Hepatocyte (in vitro differentiated cells): ENCODE data around the gene HRH3.

Experiments
- CTCF ChIP-seq: fragments of 200-600 bp; sonication (generic); IDR thresholded peaks from 2 replicates; pipeline ENCODE4 v1.5.1; 2016; ENCODE audit warnings: antibody characterized with exemption, mild to moderate bottlenecking; ENCODE audit not compliant: poor library complexity
- EZH2 ChIP-seq: fragments of 200-600 bp; sonication (generic); IDR thresholded peaks from 2 replicates; pipeline ENCODE4 v1.6.1; 2016; ENCODE audit warnings: antibody characterized with exemption, mild to moderate bottlenecking, borderline replicate concordance
- EZH2phosphoT487 ChIP-seq: fragments of 200-600 bp; sonication (generic); IDR thresholded peaks from one replicate; pipeline ENCODE4 v1.6.1; 2018; ENCODE audit warnings: antibody characterized with exemption, mild to moderate bottlenecking, low read depth, moderate library complexity; ENCODE audit not compliant: unreplicated experiment, severe bottlenecking

- TF ChIP-seq CTCF = no peak
- TF ChIP-seq EZH2 = no peak
- no peak for TF ChIP-seq EZH2phosphoT487
Observed at GRCh38 chr20:62220666-62221568, 839 bp upstream of the HRH3 start.
